ENCODE results near the gene GAB1. TPM values are rescaled to one million over a fixed set of nuclear protein-coding genes. Genes with fewer than 3 reads are reported as not detected.

The GAB1 gene
- total RNA-seq, 1 experiment from 2014 or later, result 29.4 TPM

DNA sequence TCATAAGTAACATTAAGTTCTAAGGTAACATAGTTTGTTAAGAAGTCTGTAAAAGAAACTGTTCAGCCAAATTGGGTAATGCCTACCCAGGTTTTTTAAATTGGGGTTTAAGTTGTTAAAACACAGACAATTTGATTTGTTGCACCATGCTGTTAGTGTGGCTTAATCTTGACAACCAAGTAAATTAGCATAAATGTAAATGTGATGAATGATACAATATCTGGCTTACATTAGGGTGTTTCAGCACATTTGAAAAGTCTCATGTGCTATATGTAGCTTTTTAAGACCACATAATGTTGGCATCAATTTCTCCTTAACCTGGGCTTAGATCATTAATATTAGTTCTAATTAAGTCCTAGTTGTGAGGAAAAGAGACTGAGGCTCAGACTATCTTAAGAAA, 104.4 kb downstream of the GAB1 start:
- Histone ChIP-seq H3K79me2 (ENCODE audit: low read depth) (no peaks in the 10 kb centered on the region), H3K27me3 (ENCODE audit: insufficient read depth, low read depth) (no peaks in the 10 kb centered on the region), H3K4me2 (no peak overlapping the region), H3K4me1 (replicated peaks; ENCODE audit: insufficient read depth) (no peaks in the 10 kb centered on the region), H3K27ac (no peak overlapping the region), H3K4me3 (no peak overlapping the region), H3K9me2 (ENCODE audit: insufficient read depth) (no peaks in the 10 kb centered on the region), H4K20me1 (ENCODE audit: insufficient read depth) (no peaks in the 10 kb centered on the region), H2AFZ (no peak overlapping the region), H3K36me3 (ENCODE audit: low read depth) (no peaks in the 10 kb centered on the region), H3F3A (ENCODE audit: insufficient read depth, low read depth) (no peaks in the 10 kb centered on the region), H3K9me3 (ENCODE audit: insufficient read depth, low read depth) (no peaks in the 10 kb centered on the region)
- no TSS peak for BruUV-seq (replicated peaks)
- intact Hi-C loops (cut with micrococcal nuclease; ENCODE audit: unreplicated experiment), result no loop called here
- ChIA-PET POLR2A (ENCODE audit: unreplicated experiment) (no interaction called here), CTCF (no interaction called here)
- TF ChIP-seq, protein P1, sequence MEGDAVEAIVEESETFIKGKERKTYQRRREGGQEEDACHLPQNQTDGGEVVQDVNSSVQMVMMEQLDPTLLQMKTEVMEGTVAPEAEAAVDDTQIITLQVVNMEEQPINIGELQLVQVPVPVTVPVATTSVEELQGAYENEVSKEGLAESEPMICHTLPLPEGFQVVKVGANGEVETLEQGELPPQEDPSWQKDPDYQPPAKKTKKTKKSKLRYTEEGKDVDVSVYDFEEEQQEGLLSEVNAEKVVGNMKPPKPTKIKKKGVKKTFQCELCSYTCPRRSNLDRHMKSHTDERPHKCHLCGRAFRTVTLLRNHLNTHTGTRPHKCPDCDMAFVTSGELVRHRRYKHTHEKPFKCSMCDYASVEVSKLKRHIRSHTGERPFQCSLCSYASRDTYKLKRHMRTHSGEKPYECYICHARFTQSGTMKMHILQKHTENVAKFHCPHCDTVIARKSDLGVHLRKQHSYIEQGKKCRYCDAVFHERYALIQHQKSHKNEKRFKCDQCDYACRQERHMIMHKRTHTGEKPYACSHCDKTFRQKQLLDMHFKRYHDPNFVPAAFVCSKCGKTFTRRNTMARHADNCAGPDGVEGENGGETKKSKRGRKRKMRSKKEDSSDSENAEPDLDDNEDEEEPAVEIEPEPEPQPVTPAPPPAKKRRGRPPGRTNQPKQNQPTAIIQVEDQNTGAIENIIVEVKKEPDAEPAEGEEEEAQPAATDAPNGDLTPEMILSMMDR (conservative IDR thresholded peaks at IDR 0.05), result no peak
- no peak for TF ChIP-seq EZH2 (IDR thresholded peaks at IDR 0.05; ENCODE audit: low read depth)
- no peak for DNase-seq

DNA sequence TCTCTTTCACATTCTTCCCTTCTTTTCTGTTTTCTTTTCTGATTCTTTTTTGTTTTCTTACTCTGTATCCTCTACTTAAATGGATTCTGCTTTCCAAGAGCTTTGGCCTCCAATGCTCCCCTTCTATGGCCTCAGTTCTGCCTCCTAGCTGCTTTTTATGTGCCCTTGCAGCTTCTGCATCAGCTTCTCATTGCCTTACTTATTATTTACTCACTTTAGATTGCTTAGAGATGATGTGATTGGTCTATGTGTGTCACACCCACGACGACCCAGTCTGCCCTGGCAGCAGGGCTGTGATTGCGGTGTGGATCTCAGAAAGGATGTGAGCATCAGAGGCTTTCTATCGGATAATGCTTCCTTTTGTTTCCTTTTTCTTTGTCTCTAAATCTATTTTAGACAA, 105.0 kb downstream of the GAB1 start:
- DNase-seq, result no peak

DNA sequence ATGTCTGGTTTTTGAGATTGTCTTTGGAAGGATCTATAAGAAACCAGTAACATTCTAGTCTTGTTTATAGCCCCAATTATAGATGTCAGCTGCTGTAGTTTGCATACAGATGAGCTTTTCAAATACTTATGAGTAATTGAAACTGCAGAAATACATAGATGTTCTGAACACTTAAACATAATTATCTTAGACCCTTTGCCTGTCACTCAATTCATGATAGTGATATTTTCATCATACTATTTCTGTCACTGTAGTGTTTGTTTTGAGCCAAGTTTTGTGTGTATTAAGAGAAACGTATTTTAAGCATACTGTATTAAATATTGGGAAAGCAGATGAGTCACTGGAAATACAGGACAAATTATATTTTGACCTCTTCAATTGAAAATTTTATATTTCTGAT, 107.1 kb downstream of the GAB1 start:
- Histone ChIP-seq H3K27me3 (ENCODE audit: insufficient read depth, low read depth) (no peaks in the 10 kb centered on the region), H4K20me1 (ENCODE audit: insufficient read depth) (no peaks in the 10 kb centered on the region), H3K4me1 (replicated peaks; ENCODE audit: insufficient read depth) (no peaks in the 10 kb centered on the region), H3F3A (ENCODE audit: insufficient read depth, low read depth) (no peaks in the 10 kb centered on the region), H3K9me3 (ENCODE audit: insufficient read depth, low read depth) (no peaks in the 10 kb centered on the region), H3K9me2 (ENCODE audit: insufficient read depth) (no peaks in the 10 kb centered on the region), H3K4me2 (no peak overlapping the region), H3K36me3 (ENCODE audit: low read depth) (no peaks in the 10 kb centered on the region), H3K4me3 (no peak overlapping the region), H3K27ac (no peak overlapping the region), H2AFZ (no peak overlapping the region), H3K79me2 (ENCODE audit: low read depth) (no peaks in the 10 kb centered on the region)
- no peak for DNase-seq
- BruUV-seq (replicated peaks), result no TSS peak
- intact Hi-C loops (cut with micrococcal nuclease; ENCODE audit: unreplicated experiment), result no loop called here
- TF ChIP-seq, protein P1 (conservative IDR thresholded peaks at IDR 0.05), result no peak
- no peak for TF ChIP-seq EZH2 (IDR thresholded peaks at IDR 0.05; ENCODE audit: low read depth)
- POLR2A ChIA-PET (ENCODE audit: unreplicated experiment), result no interaction called here
- CTCF ChIA-PET, result no interaction called here

More for the DNA sequence above, 105.0 kb downstream of the GAB1 start:
- Histone ChIP-seq H3K4me2 (no peak overlapping the region), H3K27me3 (ENCODE audit: insufficient read depth, low read depth) (no peaks in the 10 kb centered on the region), H3F3A (ENCODE audit: insufficient read depth, low read depth) (no peaks in the 10 kb centered on the region), H2AFZ (no peak overlapping the region), H3K9me3 (ENCODE audit: insufficient read depth, low read depth) (no peaks in the 10 kb centered on the region), H4K20me1 (ENCODE audit: insufficient read depth) (no peaks in the 10 kb centered on the region), H3K27ac (no peak overlapping the region), H3K36me3 (ENCODE audit: low read depth) (no peaks in the 10 kb centered on the region), H3K9me2 (ENCODE audit: insufficient read depth) (no peaks in the 10 kb centered on the region), H3K79me2 (ENCODE audit: low read depth) (no peaks in the 10 kb centered on the region), H3K4me1 (replicated peaks; ENCODE audit: insufficient read depth) (no peaks in the 10 kb centered on the region), H3K4me3 (no peak overlapping the region)
- no TSS peak for BruUV-seq (replicated peaks)
- ChIA-PET CTCF (no interaction called here), POLR2A (ENCODE audit: unreplicated experiment) (interaction anchor here (0.7 kb wide), 1 partner anchor 1805 kb away, joined by 3 read pairs; the partner anchor contains the start of gene IL15)
- intact Hi-C loops (cut with micrococcal nuclease; ENCODE audit: unreplicated experiment), result no loop called here
- TF ChIP-seq EZH2 (IDR thresholded peaks at IDR 0.05; ENCODE audit: low read depth), result no peak
- TF ChIP-seq, protein P1 (conservative IDR thresholded peaks at IDR 0.05), result no peak

All from PC-9 (cell line).